Activated CD4-positive, alpha-beta T cell treated with anti-CD3 and anti-CD28 coated beads for 48 hours (primary cell): ENCODE data around the gene IFITM1.
"Not testable (repeated sequence)": the region's sequence is repeated elsewhere in the genome, so short reads cannot be mapped to it uniquely, and the experiment has no call there.

Experiments
- DNase-seq: peaks from one replicate; pipeline ENCODE4 v3.0.0-alpha.2; 2020

The IFITM1 gene

GRCh38 chr11:311013-311748 lies 2.7 kb upstream of the IFITM1 start:
- DNase-seq, result peak; percentile 60

- DNase-seq, result peak; percentile 57
Observed at GRCh38 chr11:312092-312816, 1.6 kb upstream of the IFITM1 start.

GRCh38 chr11:313304-313786 lies 495 bp upstream of the IFITM1 start:
- no peak for DNase-seq

GRCh38 chr11:314554-314875 lies 675 bp downstream of the IFITM1 start:
- not testable (repeated sequence) for DNase-seq

- peak; percentile 41 for DNase-seq
Observed at GRCh38 chr11:315051-315481, 1.2 kb downstream of the IFITM1 start.

GRCh38 chr11:315516-315994 lies 1.7 kb downstream of the IFITM1 start:
- no peak for DNase-seq

GRCh38 chr11:316031-316701 lies 2.3 kb downstream of the IFITM1 start:
- DNase-seq, result peak; percentile 40

GRCh38 chr11:316891-317301 lies 3.1 kb downstream of the IFITM1 start:
- DNase-seq, result no peak

GRCh38 chr11:317668-318404 lies 4.0 kb downstream of the IFITM1 start:
- not testable (repeated sequence) for DNase-seq

- DNase-seq, result not testable (repeated sequence)
Observed at GRCh38 chr11:318405-319120, 4.7 kb downstream of the IFITM1 start.

GRCh38 chr11:319121-319887 lies 5.5 kb downstream of the IFITM1 start:
- DNase-seq, result peak; percentile 45

- DNase-seq, result peak; percentile 49
Observed at GRCh38 chr11:319888-320273, 6.0 kb downstream of the IFITM1 start.

- no peak for DNase-seq
Observed at GRCh38 chr11:324156-324555, 10.3 kb downstream of the IFITM1 start.

- DNase-seq, result not testable (repeated sequence)
Observed at GRCh38 chr11:324593-325517, 11.0 kb downstream of the IFITM1 start.

- no peak for DNase-seq
Observed at GRCh38 chr11:325796-326591, 12.2 kb downstream of the IFITM1 start.

- DNase-seq, result no peak
Observed at GRCh38 chr11:326592-326841, 12.7 kb downstream of the IFITM1 start.

- peak; percentile 79 for DNase-seq
Observed at GRCh38 chr11:326842-327580, 13.2 kb downstream of the IFITM1 start.

GRCh38 chr11:327581-327923 lies 13.7 kb downstream of the IFITM1 start:
- no peak for DNase-seq

GRCh38 chr11:328012-328411 lies 14.2 kb downstream of the IFITM1 start:
- DNase-seq, result no peak
